NCI-H1105 (cell line): ENCODE data around the gene HLA-E.
"Not testable (repeated sequence)": the region's sequence is repeated elsewhere in the genome, so short reads cannot be mapped to it uniquely, and the experiment has no call there.

Experiments used
- DNase-seq: peaks from one replicate; lab custom pipeline; 2025; lab: John Stamatoyannopoulos, UW

Gene HLA-E

GRCh38 chr6:30508890-30509736 lies 19.8 kb downstream of the HLA-E start:
- no peak for DNase-seq

- DNase-seq, result no peak
Measured at GRCh38 chr6:30510419-30511168, 21.3 kb downstream of the HLA-E start.

GRCh38 chr6:30511169-30511546 lies 21.8 kb downstream of the HLA-E start:
- no peak for DNase-seq

- no peak for DNase-seq
Measured at GRCh38 chr6:30513451-30513850, 24.1 kb downstream of the HLA-E start.

- no peak for DNase-seq
Measured at GRCh38 chr6:30515106-30515505, 25.8 kb downstream of the HLA-E start.

GRCh38 chr6:30515944-30516753 lies 26.8 kb downstream of the HLA-E start:
- DNase-seq, result no peak

- not testable (repeated sequence) for DNase-seq
Measured at GRCh38 chr6:30516754-30517076, 27.4 kb downstream of the HLA-E start.

- DNase-seq, result not testable (repeated sequence)
Measured at GRCh38 chr6:30517767-30518504, 28.6 kb downstream of the HLA-E start.

- not testable (repeated sequence) for DNase-seq
Measured at GRCh38 chr6:30518505-30519145, 29.3 kb downstream of the HLA-E start.

GRCh38 chr6:30520522-30520921 lies 31.2 kb downstream of the HLA-E start:
- no peak for DNase-seq

- DNase-seq, result not testable (repeated sequence)
Measured at GRCh38 chr6:30521082-30521481, 31.8 kb downstream of the HLA-E start.

- DNase-seq, result not testable (repeated sequence)
Measured at GRCh38 chr6:30521952-30522351, 32.6 kb downstream of the HLA-E start.

- DNase-seq, result not testable (repeated sequence)
Measured at GRCh38 chr6:30526444-30526843, 37.1 kb downstream of the HLA-E start.

- DNase-seq, result not testable (repeated sequence)
Measured at GRCh38 chr6:30529349-30529875, 40.1 kb downstream of the HLA-E start.

- no peak for DNase-seq
Measured at GRCh38 chr6:30530014-30530413, 40.7 kb downstream of the HLA-E start.

- DNase-seq, result no peak
Measured at GRCh38 chr6:30533460-30534294, 44.4 kb downstream of the HLA-E start.

- no peak for DNase-seq
Measured at GRCh38 chr6:30537931-30538330, 48.6 kb downstream of the HLA-E start.

GRCh38 chr6:30541515-30542403 lies 52.5 kb downstream of the HLA-E start:
- peak; percentile 70 for DNase-seq

- no peak for DNase-seq
Measured at GRCh38 chr6:30542404-30542725, 53.1 kb downstream of the HLA-E start.
